IPS-NIHi7 (cell line): ENCODE results near the gene SP6.

Experiments used
- DNase-seq: peaks from one replicate; pipeline ENCODE4 v3.0.0; 2012; ENCODE audit warnings: mixed read lengths; ENCODE audit errors: extremely low spot score

Gene SP6

DNA sequence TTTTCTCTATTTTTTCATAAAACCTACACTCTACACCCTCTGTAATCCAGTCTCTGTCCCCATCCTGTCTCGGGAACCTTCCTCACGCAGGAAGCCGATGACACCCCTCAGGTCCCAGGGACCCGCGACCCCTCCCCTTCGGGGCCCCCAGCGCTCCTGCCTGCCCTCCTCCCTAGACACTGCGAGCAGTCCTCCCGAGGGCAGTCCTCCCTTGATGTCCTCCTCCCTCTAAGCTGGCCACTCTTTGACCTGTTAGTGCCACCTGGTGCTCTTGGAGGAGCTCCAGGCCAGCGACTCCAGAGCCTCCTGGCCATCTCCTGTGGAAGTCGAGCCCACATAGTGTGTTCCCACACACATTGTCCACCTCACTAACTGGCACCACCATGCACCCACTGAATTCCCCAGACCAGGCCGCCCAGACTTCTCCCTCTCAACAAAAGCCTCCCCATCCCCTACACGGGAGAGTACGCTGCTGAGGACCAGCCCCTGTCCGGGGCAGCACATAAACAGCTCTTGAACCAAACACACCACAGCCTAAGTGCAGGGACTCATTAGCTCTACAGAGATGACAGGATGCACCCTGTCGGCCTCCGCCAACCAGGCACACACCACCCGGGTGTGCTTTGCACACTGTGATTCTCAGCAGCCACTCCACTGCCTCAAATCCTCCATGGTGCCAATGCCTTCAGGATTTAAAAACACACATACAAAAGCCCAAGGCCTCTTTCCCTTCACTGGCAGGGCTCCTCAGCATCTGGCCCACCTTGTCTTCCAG lies 38.6 kb downstream of the SP6 start:
- no peak for DNase-seq

DNA sequence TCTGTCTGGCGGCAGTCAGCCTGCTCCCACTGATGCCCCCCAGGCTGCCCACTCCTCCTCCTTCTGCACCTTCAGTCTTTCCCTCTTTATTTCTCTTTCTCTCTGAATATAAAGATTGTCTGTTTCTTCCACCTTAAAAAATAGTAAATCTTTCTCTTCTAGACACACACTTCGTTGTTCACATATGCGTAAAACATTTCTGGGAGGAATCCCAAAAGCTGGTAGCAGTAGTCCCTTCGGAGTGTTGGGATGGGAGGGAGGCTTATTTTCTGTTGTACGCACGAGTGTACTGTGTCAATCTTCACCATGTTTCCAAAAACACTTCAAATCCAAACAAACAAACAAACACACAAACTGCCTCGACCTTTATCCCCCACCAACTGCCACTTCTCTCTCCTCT lies 39.3 kb downstream of the SP6 start:
- no peak for DNase-seq

- DNase-seq: no peak
Observed at GRCh38 chr17:47810901-47811635, 39.9 kb downstream of the SP6 start.

DNA sequence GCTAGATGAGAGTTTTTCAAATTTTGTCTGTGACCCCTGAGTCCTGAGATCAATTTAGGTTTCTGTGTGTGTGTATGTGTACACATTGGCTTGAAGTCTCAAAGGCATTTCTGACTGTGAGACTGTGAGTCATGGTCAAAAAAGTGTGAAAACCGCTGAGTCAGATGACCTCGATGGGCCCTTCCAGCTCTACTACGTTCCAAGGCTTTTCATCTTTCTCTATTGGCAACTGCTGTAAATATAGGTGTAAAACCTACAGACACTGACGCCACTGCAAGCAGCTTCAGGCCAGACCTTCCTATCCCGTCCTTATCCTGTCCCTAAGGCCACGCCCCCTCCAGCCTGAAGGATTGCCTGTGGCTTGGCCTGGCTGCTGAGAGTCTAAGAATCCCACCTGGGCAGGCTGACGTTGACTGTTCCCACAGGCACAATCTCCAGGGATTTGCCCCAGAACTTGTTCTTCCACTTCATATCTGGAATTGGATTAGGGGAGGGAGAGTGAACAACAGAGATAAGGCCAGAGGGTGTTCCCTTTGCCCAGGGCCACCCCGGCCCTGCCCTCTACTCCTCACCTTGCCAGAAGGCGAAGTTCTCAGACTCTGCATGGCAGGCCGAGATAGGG lies 40.7 kb downstream of the SP6 start:
- DNase-seq: peak; percentile 63

DNA sequence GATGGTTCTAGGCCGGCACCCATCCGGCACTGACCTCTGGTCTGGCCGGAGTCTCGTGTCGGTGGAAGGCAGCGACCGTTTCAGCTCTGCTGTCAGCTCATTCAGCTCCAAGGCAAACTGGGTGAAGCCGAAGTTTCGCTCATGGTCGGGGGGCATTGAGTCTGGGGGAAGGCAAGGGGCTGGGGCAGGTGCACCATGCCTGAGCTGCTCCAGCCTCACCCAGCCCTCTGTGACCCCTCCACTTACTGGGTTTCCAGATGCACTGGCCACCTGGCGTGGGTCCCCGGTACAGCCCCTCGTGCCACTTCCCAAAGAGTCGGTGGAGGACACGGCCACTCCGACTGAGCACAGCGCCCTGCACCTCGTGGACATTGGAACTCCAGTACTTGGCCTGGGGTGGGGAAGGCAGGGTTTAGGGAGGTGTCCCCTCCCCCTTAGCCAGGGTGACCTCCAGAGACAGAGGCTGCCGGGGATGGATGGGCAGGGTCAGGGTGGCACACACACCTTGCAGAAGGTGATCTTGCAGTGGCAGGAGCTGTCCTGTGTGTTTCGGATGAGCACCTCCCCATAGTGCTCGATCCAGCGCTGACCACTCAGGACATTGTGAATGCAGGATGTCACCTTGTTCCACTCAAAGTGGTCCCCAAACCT lies 42.0 kb downstream of the SP6 start:
- DNase-seq: no peak

- no peak for DNase-seq
Observed at GRCh38 chr17:47808036-47808829, 42.7 kb downstream of the SP6 start.

GRCh38 chr17:47807421-47807820 lies 43.5 kb downstream of the SP6 start:
- no peak for DNase-seq

GRCh38 chr17:47806913-47807255 lies 44.1 kb downstream of the SP6 start:
- DNase-seq: no peak

GRCh38 chr17:47806026-47806912 lies 44.7 kb downstream of the SP6 start:
- DNase-seq: no peak

- no peak for DNase-seq
Observed at GRCh38 chr17:47804461-47804860, 46.5 kb downstream of the SP6 start.

DNA sequence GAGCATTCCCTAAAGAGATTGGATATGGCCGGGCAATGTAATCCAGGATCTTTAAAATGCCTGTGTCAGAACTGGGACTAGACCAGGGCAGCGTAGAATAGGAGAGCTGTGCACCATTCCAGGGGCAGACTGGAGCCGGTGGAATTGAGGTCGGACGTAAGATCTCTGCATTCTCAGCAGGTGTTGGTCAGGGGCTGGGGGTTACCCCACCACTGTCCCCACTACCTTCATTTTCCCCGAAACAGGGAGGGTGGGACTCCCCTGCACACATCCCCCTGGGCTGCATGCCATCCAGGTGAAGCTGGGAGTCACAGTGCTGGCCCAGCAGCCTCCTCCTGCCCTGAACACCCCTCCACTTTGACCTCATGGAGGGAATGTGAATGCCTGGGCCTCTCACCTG lies 47.2 kb downstream of the SP6 start:
- DNase-seq: no peak

GRCh38 chr17:47803201-47803600 lies 47.8 kb downstream of the SP6 start:
- DNase-seq: no peak

GRCh38 chr17:47802341-47803022 lies 48.5 kb downstream of the SP6 start:
- DNase-seq: peak; percentile 86

DNA sequence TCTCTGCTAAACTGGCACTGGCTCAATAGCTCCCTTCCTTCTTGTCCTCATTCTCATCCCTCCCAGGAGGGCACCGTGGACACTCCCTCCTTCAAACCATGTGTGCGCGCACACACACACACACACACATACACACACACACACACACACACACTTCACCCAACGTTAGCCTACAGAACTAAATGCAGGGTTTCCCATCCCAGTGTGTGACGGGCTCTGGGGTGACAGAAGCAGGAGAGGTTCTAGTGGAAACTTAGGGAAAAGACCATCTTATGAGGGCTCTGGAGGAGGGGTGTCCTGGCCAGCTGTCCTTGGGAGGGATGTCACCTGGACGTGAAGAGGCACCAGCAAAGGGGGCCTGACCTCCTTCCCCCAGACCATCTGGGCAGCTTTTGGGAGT lies 49.1 kb downstream of the SP6 start:
- DNase-seq: no peak

DNA sequence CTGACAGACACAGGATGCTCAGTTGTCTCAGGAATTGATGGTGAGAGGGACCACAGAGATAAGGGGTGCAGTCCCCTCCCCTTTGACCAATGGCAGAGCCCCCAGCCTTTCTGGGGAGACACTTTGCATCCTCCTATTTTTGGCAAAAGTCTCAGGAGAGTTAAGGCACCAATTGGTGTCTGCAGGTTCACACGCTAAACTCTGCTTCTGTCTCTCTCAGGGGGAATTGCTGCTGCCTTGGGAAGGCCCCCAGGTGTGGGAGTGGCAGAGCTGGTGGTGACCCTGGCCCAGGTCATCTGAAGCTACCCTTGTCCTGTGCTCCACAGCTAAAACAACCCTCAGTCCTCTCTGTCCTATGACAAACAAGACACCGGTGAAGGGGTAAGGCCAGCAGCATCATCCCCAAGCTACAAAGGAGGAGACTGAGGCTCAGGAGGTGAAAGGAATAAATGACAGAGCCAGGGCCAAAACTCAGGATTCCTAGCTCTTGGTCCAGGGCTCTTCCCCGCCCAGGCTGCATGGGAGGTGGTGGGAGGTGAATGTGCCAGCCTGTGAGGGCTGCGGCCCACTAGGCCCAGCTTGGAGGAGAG lies 49.7 kb downstream of the SP6 start:
- DNase-seq: no peak

- no peak for DNase-seq
Observed at GRCh38 chr17:47800686-47801085, 50.3 kb downstream of the SP6 start.

DNA sequence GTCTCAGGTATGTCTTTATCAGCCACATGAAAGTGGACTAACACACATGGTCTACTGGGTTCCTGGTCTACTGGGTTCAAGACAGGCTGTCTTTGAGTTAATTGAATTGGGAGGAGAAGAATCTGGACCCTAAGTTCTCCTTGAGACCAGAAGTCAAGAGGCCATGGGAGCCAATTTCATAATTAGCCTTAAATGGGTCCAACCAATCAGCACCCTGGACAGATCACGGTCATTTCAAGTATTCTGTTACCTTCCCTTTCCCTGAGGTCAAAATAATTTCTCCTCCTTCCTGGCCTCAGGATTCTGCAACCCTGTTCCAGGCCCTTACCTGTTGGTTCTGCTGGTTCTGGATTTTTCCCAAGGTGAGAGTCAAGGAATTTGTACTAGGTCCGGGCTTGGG lies 53.2 kb downstream of the SP6 start:
- DNase-seq: peak; percentile 40
